ENCODE results near the gene SEC14L2.

SEC14L2 gene

DNA sequence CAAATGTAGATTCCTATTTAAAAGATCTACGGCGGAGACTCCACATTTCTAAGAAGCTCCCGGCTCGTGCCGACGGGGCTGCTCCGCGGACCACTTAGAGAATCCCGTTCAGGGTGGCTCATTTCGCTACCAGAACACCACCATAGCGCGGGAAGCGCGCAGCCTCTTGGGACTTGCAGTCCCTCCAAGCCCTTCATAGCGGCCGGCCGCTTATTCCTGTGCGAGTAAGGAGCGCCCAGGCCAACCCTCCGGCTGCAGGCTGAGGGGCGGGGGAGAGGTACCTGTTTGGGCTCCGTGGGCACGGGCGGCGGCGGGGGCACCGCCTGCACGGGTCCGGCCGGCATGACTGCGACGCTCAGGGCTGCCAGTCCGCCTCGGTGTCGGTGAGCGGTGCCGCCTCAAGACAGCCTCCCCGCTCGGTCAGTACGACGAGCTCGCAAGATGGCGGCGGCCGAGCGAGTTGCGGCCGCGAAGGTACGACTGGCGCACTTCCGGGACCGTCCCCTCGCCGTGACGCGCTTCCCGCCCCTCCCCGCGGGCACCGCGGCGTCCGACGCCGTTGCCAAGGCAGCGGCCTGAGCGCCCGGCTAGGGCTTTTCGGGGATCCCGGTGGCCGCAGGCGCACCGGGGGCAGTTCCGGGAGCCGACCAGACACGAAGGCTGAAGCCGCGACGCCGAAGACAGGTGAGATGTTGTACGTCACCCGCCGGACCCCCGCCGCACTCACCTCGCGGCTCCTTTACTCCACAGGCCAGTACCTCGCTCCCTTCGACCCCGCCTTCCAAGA is 40.2 kb upstream of the SEC14L2 start, which contains the start of the genes CCDC157 and SF3A1 (continued):
- peak; percentile 83; the same call in 1 of the 2 replicates for TF ChIP-seq ZBTB20 (tag by site-specific recombination; IDR thresholded peaks at IDR 0.05)
- TF ChIP-seq, protein P1, sequence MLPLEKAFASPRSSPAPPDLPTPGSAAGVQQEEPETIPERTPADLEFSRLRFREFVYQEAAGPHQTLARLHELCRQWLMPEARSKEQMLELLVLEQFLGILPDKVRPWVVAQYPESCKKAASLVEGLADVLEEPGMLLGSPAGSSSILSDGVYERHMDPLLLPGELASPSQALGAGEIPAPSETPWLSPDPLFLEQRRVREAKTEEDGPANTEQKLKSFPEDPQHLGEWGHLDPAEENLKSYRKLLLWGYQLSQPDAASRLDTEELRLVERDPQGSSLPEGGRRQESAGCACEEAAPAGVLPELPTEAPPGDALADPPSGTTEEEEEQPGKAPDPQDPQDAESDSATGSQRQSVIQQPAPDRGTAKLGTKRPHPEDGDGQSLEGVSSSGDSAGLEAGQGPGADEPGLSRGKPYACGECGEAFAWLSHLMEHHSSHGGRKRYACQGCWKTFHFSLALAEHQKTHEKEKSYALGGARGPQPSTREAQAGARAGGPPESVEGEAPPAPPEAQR (tag by site-specific recombination; IDR thresholded peaks at IDR 0.05), result no peak
- TF ChIP-seq ZNF624 (tag by site-specific recombination; IDR thresholded peaks at IDR 0.05), result no peak
- TF ChIP-seq ZNF837 (tag by site-specific recombination; IDR thresholded peaks at IDR 0.05), result no peak
- TF ChIP-seq, protein P2, sequence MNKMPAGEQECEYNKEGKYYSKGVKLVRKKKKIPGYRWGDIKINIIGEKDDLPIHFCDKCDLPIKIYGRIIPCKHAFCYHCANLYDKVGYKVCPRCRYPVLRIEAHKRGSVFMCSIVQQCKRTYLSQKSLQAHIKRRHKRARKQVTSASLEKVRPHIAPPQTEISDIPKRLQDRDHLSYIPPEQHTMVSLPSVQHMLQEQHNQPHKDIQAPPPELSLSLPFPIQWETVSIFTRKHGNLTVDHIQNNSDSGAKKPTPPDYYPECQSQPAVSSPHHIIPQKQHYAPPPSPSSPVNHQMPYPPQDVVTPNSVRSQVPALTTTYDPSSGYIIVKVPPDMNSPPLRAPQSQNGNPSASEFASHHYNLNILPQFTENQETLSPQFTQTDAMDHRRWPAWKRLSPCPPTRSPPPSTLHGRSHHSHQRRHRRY (tag by site-specific recombination; IDR thresholded peaks at IDR 0.05), result no peak
- 0 out of 2 replicates have a peak, but pooled peaks have one; percentile 18 for TF ChIP-seq KLF7 (tag by site-specific recombination; IDR thresholded peaks at IDR 0.05; ENCODE audit: borderline replicate concordance)
- no peak for TF ChIP-seq HOXC10 (CRISPR knock-in tag; IDR thresholded peaks at IDR 0.05)
- peak; percentile 86 for TF ChIP-seq ZBTB21 (tag by site-specific recombination; IDR thresholded peaks at IDR 0.05)
- TF ChIP-seq, protein P3, sequence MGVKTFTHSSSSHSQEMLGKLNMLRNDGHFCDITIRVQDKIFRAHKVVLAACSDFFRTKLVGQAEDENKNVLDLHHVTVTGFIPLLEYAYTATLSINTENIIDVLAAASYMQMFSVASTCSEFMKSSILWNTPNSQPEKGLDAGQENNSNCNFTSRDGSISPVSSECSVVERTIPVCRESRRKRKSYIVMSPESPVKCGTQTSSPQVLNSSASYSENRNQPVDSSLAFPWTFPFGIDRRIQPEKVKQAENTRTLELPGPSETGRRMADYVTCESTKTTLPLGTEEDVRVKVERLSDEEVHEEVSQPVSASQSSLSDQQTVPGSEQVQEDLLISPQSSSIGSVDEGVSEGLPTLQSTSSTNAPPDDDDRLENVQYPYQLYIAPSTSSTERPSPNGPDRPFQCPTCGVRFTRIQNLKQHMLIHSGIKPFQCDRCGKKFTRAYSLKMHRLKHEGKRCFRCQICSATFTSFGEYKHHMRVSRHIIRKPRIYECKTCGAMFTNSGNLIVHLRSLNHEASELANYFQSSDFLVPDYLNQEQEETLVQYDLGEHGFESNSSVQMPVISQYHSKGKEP (tag by site-specific recombination; IDR thresholded peaks at IDR 0.05), result no peak
- no peak for TF ChIP-seq ZNF596 (tag by site-specific recombination; IDR thresholded peaks at IDR 0.05)
- no peak for TF ChIP-seq ZNF529 (tag by site-specific recombination; IDR thresholded peaks at IDR 0.05; ENCODE audit: insufficient replicate concordance)
- 0 out of 2 replicates have a peak, but pooled peaks have one; percentile 10 for TF ChIP-seq ZNF585B (tag by site-specific recombination; IDR thresholded peaks at IDR 0.05)
- TF ChIP-seq BCL11B (tag by site-specific recombination; IDR thresholded peaks at IDR 0.05; ENCODE audit: low read depth), result no peak
- no peak for TF ChIP-seq ZNF140 (tag by site-specific recombination; IDR thresholded peaks at IDR 0.05)
- no peak for TF ChIP-seq ZNF768 (tag by site-specific recombination; IDR thresholded peaks at IDR 0.05)
- no peak for TF ChIP-seq ZNF777 (tag by site-specific recombination; IDR thresholded peaks at IDR 0.05; ENCODE audit: borderline replicate concordance)
- TF ChIP-seq, protein P4, sequence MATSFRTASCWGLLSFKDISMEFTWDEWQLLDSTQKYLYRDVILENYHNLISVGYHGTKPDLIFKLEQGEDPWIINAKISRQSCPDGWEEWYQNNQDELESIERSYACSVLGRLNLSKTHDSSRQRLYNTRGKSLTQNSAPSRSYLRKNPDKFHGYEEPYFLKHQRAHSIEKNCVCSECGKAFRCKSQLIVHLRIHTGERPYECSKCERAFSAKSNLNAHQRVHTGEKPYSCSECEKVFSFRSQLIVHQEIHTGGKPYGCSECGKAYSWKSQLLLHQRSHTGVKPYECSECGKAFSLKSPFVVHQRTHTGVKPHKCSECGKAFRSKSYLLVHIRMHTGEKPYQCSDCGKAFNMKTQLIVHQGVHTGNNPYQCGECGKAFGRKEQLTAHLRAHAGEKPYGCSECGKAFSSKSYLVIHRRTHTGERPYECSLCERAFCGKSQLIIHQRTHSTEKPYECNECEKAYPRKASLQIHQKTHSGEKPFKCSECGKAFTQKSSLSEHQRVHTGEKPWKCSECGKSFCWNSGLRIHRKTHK (tag by site-specific recombination; IDR thresholded peaks at IDR 0.05), result no peak
- no peak for TF ChIP-seq ZNF404 (tag by site-specific recombination; IDR thresholded peaks at IDR 0.05)
- no peak for TF ChIP-seq ZNF292 (tag by site-specific recombination; IDR thresholded peaks at IDR 0.05; ENCODE audit: borderline replicate concordance, low read depth)
- TF ChIP-seq ZFP69B (tag by site-specific recombination; IDR thresholded peaks at IDR 0.05), result peak; percentile 41; the same call in 1 of the 2 replicates
- TF ChIP-seq ZNF548 (tag by site-specific recombination; IDR thresholded peaks at IDR 0.05), result no peak
- TF ChIP-seq, protein P5, sequence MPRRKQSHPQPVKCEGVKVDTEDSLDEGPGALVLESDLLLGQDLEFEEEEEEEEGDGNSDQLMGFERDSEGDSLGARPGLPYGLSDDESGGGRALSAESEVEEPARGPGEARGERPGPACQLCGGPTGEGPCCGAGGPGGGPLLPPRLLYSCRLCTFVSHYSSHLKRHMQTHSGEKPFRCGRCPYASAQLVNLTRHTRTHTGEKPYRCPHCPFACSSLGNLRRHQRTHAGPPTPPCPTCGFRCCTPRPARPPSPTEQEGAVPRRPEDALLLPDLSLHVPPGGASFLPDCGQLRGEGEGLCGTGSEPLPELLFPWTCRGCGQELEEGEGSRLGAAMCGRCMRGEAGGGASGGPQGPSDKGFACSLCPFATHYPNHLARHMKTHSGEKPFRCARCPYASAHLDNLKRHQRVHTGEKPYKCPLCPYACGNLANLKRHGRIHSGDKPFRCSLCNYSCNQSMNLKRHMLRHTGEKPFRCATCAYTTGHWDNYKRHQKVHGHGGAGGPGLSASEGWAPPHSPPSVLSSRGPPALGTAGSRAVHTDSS (tag by site-specific recombination; IDR thresholded peaks at IDR 0.05), result no peak
- TF ChIP-seq, protein P6, sequence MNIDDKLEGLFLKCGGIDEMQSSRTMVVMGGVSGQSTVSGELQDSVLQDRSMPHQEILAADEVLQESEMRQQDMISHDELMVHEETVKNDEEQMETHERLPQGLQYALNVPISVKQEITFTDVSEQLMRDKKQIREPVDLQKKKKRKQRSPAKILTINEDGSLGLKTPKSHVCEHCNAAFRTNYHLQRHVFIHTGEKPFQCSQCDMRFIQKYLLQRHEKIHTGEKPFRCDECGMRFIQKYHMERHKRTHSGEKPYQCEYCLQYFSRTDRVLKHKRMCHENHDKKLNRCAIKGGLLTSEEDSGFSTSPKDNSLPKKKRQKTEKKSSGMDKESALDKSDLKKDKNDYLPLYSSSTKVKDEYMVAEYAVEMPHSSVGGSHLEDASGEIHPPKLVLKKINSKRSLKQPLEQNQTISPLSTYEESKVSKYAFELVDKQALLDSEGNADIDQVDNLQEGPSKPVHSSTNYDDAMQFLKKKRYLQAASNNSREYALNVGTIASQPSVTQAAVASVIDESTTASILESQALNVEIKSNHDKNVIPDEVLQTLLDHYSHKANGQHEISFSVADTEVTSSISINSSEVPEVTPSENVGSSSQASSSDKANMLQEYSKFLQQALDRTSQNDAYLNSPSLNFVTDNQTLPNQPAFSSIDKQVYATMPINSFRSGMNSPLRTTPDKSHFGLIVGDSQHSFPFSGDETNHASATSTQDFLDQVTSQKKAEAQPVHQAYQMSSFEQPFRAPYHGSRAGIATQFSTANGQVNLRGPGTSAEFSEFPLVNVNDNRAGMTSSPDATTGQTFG (tag by site-specific recombination; IDR thresholded peaks at IDR 0.05; ENCODE audit: borderline replicate concordance), result no peak
- TF ChIP-seq ZNF394 (tag by site-specific recombination; IDR thresholded peaks at IDR 0.05; ENCODE audit: borderline replicate concordance), result 0 out of 2 replicates have a peak, but pooled peaks have one; percentile 59
- TF ChIP-seq, protein P7, sequence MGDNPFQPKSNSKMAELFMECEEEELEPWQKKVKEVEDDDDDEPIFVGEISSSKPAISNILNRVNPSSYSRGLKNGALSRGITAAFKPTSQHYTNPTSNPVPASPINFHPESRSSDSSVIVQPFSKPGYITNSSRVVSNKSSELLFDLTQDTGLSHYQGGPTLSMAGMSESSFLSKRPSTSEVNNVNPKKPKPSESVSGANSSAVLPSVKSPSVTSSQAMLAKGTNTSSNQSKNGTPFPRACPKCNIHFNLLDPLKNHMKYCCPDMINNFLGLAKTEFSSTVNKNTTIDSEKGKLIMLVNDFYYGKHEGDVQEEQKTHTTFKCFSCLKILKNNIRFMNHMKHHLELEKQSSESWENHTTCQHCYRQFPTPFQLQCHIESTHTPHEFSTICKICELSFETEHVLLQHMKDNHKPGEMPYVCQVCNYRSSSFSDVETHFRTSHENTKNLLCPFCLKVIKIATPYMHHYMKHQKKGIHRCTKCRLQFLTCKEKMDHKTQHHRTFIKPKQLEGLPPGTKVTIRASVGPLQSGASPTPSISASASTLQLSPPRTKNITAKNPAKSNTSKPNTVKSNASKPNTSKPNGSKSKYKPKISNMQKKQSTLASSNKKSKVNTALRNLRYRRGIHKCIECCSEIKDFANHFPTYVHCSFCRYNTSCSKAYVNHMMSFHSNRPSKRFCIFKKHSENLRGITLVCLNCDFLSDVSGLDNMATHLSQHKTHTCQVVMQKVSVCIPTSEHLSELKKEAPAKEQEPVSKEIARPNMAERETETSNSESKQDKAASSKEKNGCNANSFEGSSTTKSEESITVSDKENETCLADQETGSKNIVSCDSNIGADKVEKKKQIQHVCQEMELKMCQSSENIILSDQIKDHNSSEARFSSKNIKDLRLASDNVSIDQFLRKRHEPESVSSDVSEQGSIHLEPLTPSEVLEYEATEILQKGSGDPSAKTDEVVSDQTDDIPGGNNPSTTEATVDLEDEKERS (tag by site-specific recombination; IDR thresholded peaks at IDR 0.05), result 0 out of 2 replicates have a peak, but pooled peaks have one; percentile 30
- no peak for TF ChIP-seq ZNF391 (tag by site-specific recombination; IDR thresholded peaks at IDR 0.05; ENCODE audit: borderline replicate concordance, low read depth)

Data from HEK293 (cell line).